Measurements from ENCODE around the gene PRKRA.

DNA sequence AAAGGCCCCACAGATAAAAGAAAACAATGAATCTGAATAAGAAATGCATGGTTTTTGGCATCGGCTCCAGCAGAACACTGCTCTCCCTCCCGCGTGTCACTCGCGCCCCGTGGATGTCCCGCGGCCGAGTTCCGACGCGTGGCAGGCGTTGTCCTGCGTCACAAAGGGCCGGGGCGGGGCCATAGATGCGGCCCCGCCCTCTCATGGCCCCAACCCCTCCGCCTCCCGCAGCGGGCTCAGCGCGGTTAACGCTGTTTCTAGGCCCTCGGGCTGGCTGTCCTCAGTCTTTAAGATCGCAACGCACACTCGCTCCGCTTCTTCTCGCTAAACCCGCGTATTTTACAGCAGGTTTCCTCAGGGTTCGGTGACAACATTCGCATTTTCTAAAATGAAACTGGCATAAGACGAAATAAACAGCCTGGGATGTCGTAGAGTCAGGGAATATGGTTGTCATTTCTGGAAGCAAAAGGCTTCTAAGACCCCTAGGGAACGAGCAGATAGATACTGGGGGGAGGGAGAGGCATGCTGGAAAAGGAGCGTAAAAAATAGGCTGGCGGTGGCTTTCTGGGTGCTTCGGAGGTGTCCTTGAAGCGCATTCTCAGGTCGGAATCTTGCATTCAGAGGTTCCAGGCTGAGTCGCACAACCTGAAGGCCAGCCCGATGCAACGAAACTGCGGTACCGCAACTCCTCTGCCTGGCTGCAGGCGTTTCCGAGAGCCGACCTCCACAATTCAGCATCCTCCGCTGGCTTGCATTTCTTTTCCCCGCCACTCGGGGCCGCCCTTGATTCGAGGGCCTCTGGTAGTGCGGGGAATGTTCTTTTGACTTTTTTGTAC lies 27.7 kb upstream of the PRKRA start, which contains the start of gene FKBP7:
- peak; percentile 41 to 88 (median 75) for TF ChIP-seq CTCF (IDR thresholded peaks at IDR 0.05 in 8 of 11, conservative IDR thresholded peaks at IDR 0.05 in 3 of 11)
- peak; percentile 89 to 94 (median 91) for TF ChIP-seq POLR2AphosphoS5 (IDR thresholded peaks at IDR 0.05)
- TF ChIP-seq POLR2A (IDR thresholded peaks at IDR 0.05): peak in 1 of 3 donors; percentile 57

Data from spleen (tissue), 7 donors.